K562 treated with DMSO at 1 percent for 12 hours (cell line): ENCODE results near the gene HLX. TPM values are rescaled to one million over a fixed set of nuclear protein-coding genes. Genes with fewer than 3 reads are reported as not detected.

Source experiments
- total RNA-seq: library from RNA; unstranded; fragments of 300-600 nt; gene quantifications from 2 replicates; pipeline ENCODE4 v1.2.3, GENCODE V29; 2022; ENCODE audit not compliant: insufficient read depth

Gene HLX, protein sequence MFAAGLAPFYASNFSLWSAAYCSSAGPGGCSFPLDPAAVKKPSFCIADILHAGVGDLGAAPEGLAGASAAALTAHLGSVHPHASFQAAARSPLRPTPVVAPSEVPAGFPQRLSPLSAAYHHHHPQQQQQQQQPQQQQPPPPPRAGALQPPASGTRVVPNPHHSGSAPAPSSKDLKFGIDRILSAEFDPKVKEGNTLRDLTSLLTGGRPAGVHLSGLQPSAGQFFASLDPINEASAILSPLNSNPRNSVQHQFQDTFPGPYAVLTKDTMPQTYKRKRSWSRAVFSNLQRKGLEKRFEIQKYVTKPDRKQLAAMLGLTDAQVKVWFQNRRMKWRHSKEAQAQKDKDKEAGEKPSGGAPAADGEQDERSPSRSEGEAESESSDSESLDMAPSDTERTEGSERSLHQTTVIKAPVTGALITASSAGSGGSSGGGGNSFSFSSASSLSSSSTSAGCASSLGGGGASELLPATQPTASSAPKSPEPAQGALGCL
- total RNA-seq: 3.0 and 3.8 TPM in 2 replicates

DNA sequence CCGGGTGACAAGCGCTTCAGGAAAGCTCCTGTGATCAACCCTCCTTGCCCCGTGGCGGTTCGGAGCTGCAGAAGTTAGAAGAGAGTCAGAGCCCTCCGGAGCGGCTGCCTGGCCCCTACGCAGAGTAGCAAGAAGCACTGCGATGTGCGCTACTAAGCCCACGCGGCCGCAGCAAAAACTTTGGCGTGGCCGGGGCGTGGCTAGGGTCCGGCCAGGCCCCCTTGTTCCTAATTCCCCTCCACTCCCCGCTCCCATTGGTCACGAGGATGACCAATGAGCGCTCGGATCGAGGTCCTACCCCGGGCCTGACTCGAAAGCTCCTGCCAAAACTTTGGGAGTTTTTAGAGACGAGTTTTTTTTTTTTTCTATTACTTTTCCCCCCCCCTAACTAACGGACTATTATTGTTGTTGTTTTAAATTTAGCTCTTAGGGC is at the start of gene HLX:
TSS of gene HLX (plus strand) at position 368 of the 433 bp plus-strand sequence. CDS start 415 bp downstream, outside the sequence.

Other genes with a start within 250 kb of the HLX start
- gene C1orf115, start 189.1 kb upstream of the HLX start, total RNA-seq: not detected in 2 replicates
- not detected in 2 replicates for gene MTARC2, start 131.1 kb upstream of the HLX start, total RNA-seq
- not detected in 2 replicates for gene MTARC1, start 92.5 kb upstream of the HLX start, total RNA-seq